K562 (cell line): Measurements from ENCODE around the gene SLC22A23.

Experiments used
- CTCF ChIP-seq, 3 experiments: IDR thresholded peaks in 2 of 3; conservative IDR thresholded peaks in 1 of 3; 2 replicates each; pipeline ENCODE4 v1.5.1; 2011 to 2012; ENCODE audit warnings: low read length in 3 of 3, mild to moderate bottlenecking in 3 of 3, control low read depth in 2 of 3, improper control_type of control experiment in 1 of 3, inconsistent platforms in 1 of 3, low read depth in 1 of 3, mixed read lengths in 1 of 3, moderate library complexity in 1 of 3; ENCODE audit not compliant: insufficient read depth in 2 of 3
- RAD21 ChIP-seq, 2 experiments: fragments of 250-450 bp in 1 of 2; fragments of 450-650 bp in 1 of 2; sonication (Bioruptor Pico) in 1 of 2; formaldehyde crosslinking in 1 of 2; IDR thresholded peaks in 1 of 2; conservative IDR thresholded peaks in 1 of 2; 2 replicates each; pipeline versions ENCODE4 v1.4.0 to v1.8.0; 2020 to 2022; ENCODE audit warnings: mild to moderate bottlenecking in 2 of 2, moderate library complexity in 1 of 2
- SOX6 ChIP-seq: fragments of 450-650 bp; IDR thresholded peaks from 2 replicates; pipeline ENCODE4 v1.6.1; 2014; ENCODE audit warnings: mild to moderate bottlenecking
- UBTF ChIP-seq, 2 experiments: IDR thresholded peaks; 2 replicates each; pipeline ENCODE4 v1.6.1; 2012; ENCODE audit warnings: improper control_type of control experiment in 2 of 2, low read depth in 2 of 2, low read length in 2 of 2, borderline replicate concordance in 1 of 2
- ZNF224 ChIP-seq: sonication (generic); formaldehyde crosslinking; IDR thresholded peaks from 2 replicates; pipeline ENCODE4 v1.8.0; 2022; ENCODE audit warnings: mild to moderate bottlenecking, missing genetic modification reagents

GRCh38 chr6:3226042-3226441 is 230.8 kb downstream of the SLC22A23 start:
- TF ChIP-seq ZNF224 (CRISPR knock-in tag) (no peak), RAD21 (CRISPR knock-in tag; conservative IDR thresholded peaks at IDR 0.05 in 1 of 2, IDR thresholded peaks at IDR 0.05 in 1 of 2) (no peak), SOX6 (no peak), UBTF (IDR thresholded peaks at IDR 0.05; ENCODE audit: borderline replicate concordance in 1 of 2, low read depth in 2 of 2, low read length in 2 of 2) (no peak), CTCF (IDR thresholded peaks at IDR 0.05 in 2 of 3, conservative IDR thresholded peaks at IDR 0.05 in 1 of 3; ENCODE audit: insufficient read depth in 2 of 3, low read depth in 1 of 3, low read length in 3 of 3) (no peak)
